ENCODE results near the gene ENTREP3.
"Not testable (repeated sequence)": the region's sequence is repeated elsewhere in the genome, so short reads cannot be mapped to it uniquely, and the experiment has no call there.

ENTREP3 gene

GRCh38 chr1:155220211-155220965 is 34.9 kb downstream of the ENTREP3 start:
- DNase-seq: not testable (repeated sequence)

- no peak for DNase-seq
Observed at GRCh38 chr1:155219592-155220031, 35.7 kb downstream of the ENTREP3 start.

GRCh38 chr1:155218854-155219591 is 36.3 kb downstream of the ENTREP3 start:
- peak; percentile 55 for DNase-seq

- not testable (repeated sequence) for DNase-seq
Observed at GRCh38 chr1:155214702-155215101, 40.6 kb downstream of the ENTREP3 start.

GRCh38 chr1:155212051-155212440 is 43.2 kb downstream of the ENTREP3 start:
- not testable (repeated sequence) for DNase-seq

- DNase-seq: not testable (repeated sequence)
Observed at GRCh38 chr1:155211381-155212050, 43.8 kb downstream of the ENTREP3 start.

- DNase-seq: no peak
Observed at GRCh38 chr1:155210314-155211104, 44.8 kb downstream of the ENTREP3 start.

- no peak for DNase-seq
Observed at GRCh38 chr1:155209312-155209721, 46.0 kb downstream of the ENTREP3 start.

GRCh38 chr1:155208541-155209311 is 46.6 kb downstream of the ENTREP3 start, which contains the start of gene MTX1:
MTX1 (plus strand) TSS chr1:155208695; CDS start chr1:155208805, 110 bp downstream.
- peak; percentile 82 for DNase-seq

GRCh38 chr1:155207806-155208540 is 47.3 kb downstream of the ENTREP3 start, which contains the start of gene THBS3:
THBS3 (minus strand) TSS chr1:155207897; CDS start chr1:155207876, 21 bp downstream.
- peak; percentile 83 for DNase-seq

- peak; percentile 74 for DNase-seq
Observed at GRCh38 chr1:155206891-155207805, 48.1 kb downstream of the ENTREP3 start.

- DNase-seq: no peak
Observed at GRCh38 chr1:155205969-155206593, 49.2 kb downstream of the ENTREP3 start.

GRCh38 chr1:155205035-155205434 is 50.2 kb downstream of the ENTREP3 start:
- DNase-seq: no peak

- DNase-seq: no peak
Observed at GRCh38 chr1:155202731-155203515, 52.4 kb downstream of the ENTREP3 start.

- DNase-seq: no peak
Observed at GRCh38 chr1:155202198-155202597, 53.1 kb downstream of the ENTREP3 start.

GRCh38 chr1:155200920-155201319 is 54.4 kb downstream of the ENTREP3 start:
- no peak for DNase-seq

GRCh38 chr1:155199792-155200191 is 55.5 kb downstream of the ENTREP3 start:
- no peak for DNase-seq

GRCh38 chr1:155198547-155198906 is 56.8 kb downstream of the ENTREP3 start:
- no peak for DNase-seq

All from NCI-H2171 (cell line).